SU-DHL-6 (cell line): Measurements from ENCODE around the gene SPRR3.

Experiments used
- H2AFZ ChIP-seq: fragments of 200-600 bp; sonication (generic); 2 replicates; pipeline ENCODE4 v1.6.1; 2014; ENCODE audit warnings: low read depth, mild to moderate bottlenecking, moderate library complexity, mixed read lengths, antibody characterized with exemption, low read length; ENCODE audit not compliant: severe bottlenecking
- H3F3A ChIP-seq: fragments of 200-600 bp; shearing (Covaris generic); 2 replicates; pipeline ENCODE4 v1.6.0; 2016; ENCODE audit warnings: antibody characterized with exemption, mild to moderate bottlenecking; ENCODE audit not compliant: insufficient read depth
- H3K27ac ChIP-seq: fragments of 200-600 bp; sonication (generic); 2 replicates; pipeline ENCODE4 v1.5.1; 2016; ENCODE audit warnings: low read depth, mild to moderate bottlenecking, low read length, moderate library complexity, mixed read lengths
- H3K27me3 ChIP-seq: fragments of 200-600 bp; sonication (generic), shearing (Covaris generic); 2 replicates; pipeline ENCODE4 v1.6.0; 2014; ENCODE audit warnings: mild to moderate bottlenecking, low read length
- H3K36me3 ChIP-seq: fragments of 200-600 bp; sonication (generic); 2 replicates; pipeline ENCODE4 v1.6.1; 2014; ENCODE audit warnings: mild to moderate bottlenecking, low read length, mixed read lengths
- H3K4me2 ChIP-seq: fragments of 300-600, 200-600 bp; shearing (Covaris generic), sonication (generic); 2 replicates; pipeline ENCODE4 v1.6.0; 2014; ENCODE audit warnings: low read length, low read depth, mild to moderate bottlenecking; ENCODE audit not compliant: poor library complexity, severe bottlenecking
- H3K4me3 ChIP-seq: fragments of 200-600 bp; sonication (generic); 2 replicates; pipeline ENCODE4 v1.5.1; 2014; ENCODE audit warnings: antibody characterized with exemption, low read length, mild to moderate bottlenecking, mixed read lengths; ENCODE audit not compliant: insufficient read depth, poor library complexity, severe bottlenecking
- H3K79me2 ChIP-seq: fragments of 200-600 bp; sonication (generic); 2 replicates; pipeline ENCODE4 v1.6.1; 2014; ENCODE audit warnings: mild to moderate bottlenecking, low read length, moderate library complexity; ENCODE audit not compliant: insufficient read depth
- H3K9ac ChIP-seq: fragments of 200-600 bp; sonication (generic); 2 replicates; pipeline ENCODE4 v1.7.0; 2014; ENCODE audit warnings: mild to moderate bottlenecking, low read length
- H3K9me2 ChIP-seq: fragments of 200-600 bp; sonication (generic); replicated peaks from 2 replicates; pipeline ENCODE4 v1.6.1; 2014; ENCODE audit warnings: low read length; ENCODE audit not compliant: insufficient read depth
- H3K9me3 ChIP-seq: fragments of 200-600 bp; sonication (generic); 2 replicates; pipeline ENCODE4 v1.6.1; 2014; ENCODE audit warnings: low read length, mixed read lengths; ENCODE audit not compliant: insufficient read depth
- H4K20me1 ChIP-seq: fragments of 200-600 bp; sonication (generic); 2 replicates; pipeline ENCODE4 v1.6.1; 2014; ENCODE audit warnings: low read depth, mild to moderate bottlenecking, antibody characterized with exemption, low read length, moderate library complexity, mixed read lengths
- CTCF ChIP-seq: fragments of 200-600 bp; sonication (generic); IDR thresholded peaks from one replicate; pipeline ENCODE4 v1.5.1; 2017; ENCODE audit warnings: antibody characterized with exemption, mild to moderate bottlenecking, low read length, moderate library complexity; ENCODE audit not compliant: insufficient read depth, poor library complexity, severe bottlenecking
- EZH2phosphoT487 ChIP-seq: fragments of 200-600 bp; sonication (generic), shearing (Covaris generic); conservative IDR thresholded peaks from 2 replicates; pipeline ENCODE4 v1.6.1; 2018; ENCODE audit warnings: mild to moderate bottlenecking, antibody characterized with exemption, low read length, moderate library complexity, mixed read lengths

SPRR3 gene

GRCh38 chr1:152981146-152981871 lies 20.2 kb upstream of the SPRR3 start:
- Histone ChIP-seq H3K79me2 (no peaks in the 10 kb centered on the region), H2AFZ (no peak overlapping the region), H3K9me2 (no peaks in the 10 kb centered on the region), H3K27ac (no peak overlapping the region), H3K36me3 (no peaks in the 10 kb centered on the region), H3K4me2 (no peak overlapping the region), H4K20me1 (no peaks in the 10 kb centered on the region), H3K9me3 (no peaks in the 10 kb centered on the region), H3K27me3 (no peaks in the 10 kb centered on the region), H3F3A (no peaks in the 10 kb centered on the region), H3K4me3 (no peak overlapping the region), H3K9ac (no peak overlapping the region)
- TF ChIP-seq EZH2phosphoT487 (no peak), CTCF (no peak)

- Histone ChIP-seq H3K79me2 (no peaks in the 10 kb centered on the region), H3K9me3 (no peaks in the 10 kb centered on the region)
Observed at GRCh38 chr1:152982076-152982475, 19.5 kb upstream of the SPRR3 start.

GRCh38 chr1:152983234-152983633 lies 18.3 kb upstream of the SPRR3 start:
- no peak overlapping the region for H3K4me2 ChIP-seq
- no peaks in the 10 kb centered on the region for H3K9me3 ChIP-seq
- H3K27me3 ChIP-seq: no peaks in the 10 kb centered on the region
- H4K20me1 ChIP-seq: no peaks in the 10 kb centered on the region
- TF ChIP-seq EZH2phosphoT487 (no peak), CTCF (no peak)
- no peak overlapping the region for H3K27ac ChIP-seq
- H3K9ac ChIP-seq: no peak overlapping the region
- no peaks in the 10 kb centered on the region for H3K9me2 ChIP-seq
- H3K4me3 ChIP-seq: no peak overlapping the region
- H2AFZ ChIP-seq: no peak overlapping the region
- no peaks in the 10 kb centered on the region for H3F3A ChIP-seq
- H3K36me3 ChIP-seq: no peaks in the 10 kb centered on the region
- no peaks in the 10 kb centered on the region for H3K79me2 ChIP-seq

More at GRCh38 chr1:152982076-152982475, 19.5 kb upstream of the SPRR3 start:
- Histone ChIP-seq H3K27ac (no peak overlapping the region), H3K27me3 (no peaks in the 10 kb centered on the region), H2AFZ (no peak overlapping the region), H3K9ac (no peak overlapping the region), H3K4me3 (no peak overlapping the region), H3F3A (no peaks in the 10 kb centered on the region), H3K9me2 (no peaks in the 10 kb centered on the region), H4K20me1 (no peaks in the 10 kb centered on the region), H3K36me3 (no peaks in the 10 kb centered on the region), H3K4me2 (no peak overlapping the region)
- TF ChIP-seq CTCF (no peak), EZH2phosphoT487 (no peak)
